HEK293 (cell line): ENCODE data around the gene KLF13.

Experiments used
- CTCF ChIA-PET: fragments of 350-600 bp; formaldehyde crosslinking; extraction: SDS; loops from one replicate; lab custom pipeline; 2021; ENCODE audit warnings: antibody characterized with exemption; lab: Yijun Ruan, JAX
- POLR2A ChIA-PET: fragments of 300-600 bp; formaldehyde crosslinking; extraction: SDS; loops from one replicate; lab custom pipeline; 2020; ENCODE audit warnings: antibody characterized with exemption, inconsistent platforms; lab: Yijun Ruan, JAX
- H3K27ac ChIP-seq: fragments of 200-500 bp; sonication (Bioruptor generic); 2 replicates; pipeline ENCODE4 v1.5.1; 2014; ENCODE audit warnings: low read depth, low read length, control low read depth, inconsistent platforms; ENCODE audit errors: extremely low read depth
- H3K36me3 ChIP-seq, 2 experiments: fragments of 200-500 bp in 1 of 2; sonication (Bioruptor generic) in 1 of 2; 1 replicate in 1 of 2; 2 replicates in 1 of 2; pipeline ENCODE4 v1.5.1; 2014 to 2017; ENCODE audit warnings: inconsistent platforms in 2 of 2, low read length in 2 of 2; ENCODE audit not compliant: control insufficient read depth in 2 of 2, insufficient read depth in 1 of 2
- H3K4me1 ChIP-seq: fragments of 200-500 bp; sonication (Bioruptor generic); 2 replicates; pipeline ENCODE4 v1.5.1; 2014; ENCODE audit warnings: mild to moderate bottlenecking, low read length, inconsistent platforms; ENCODE audit not compliant: control insufficient read depth, insufficient read depth
- H3K4me3 ChIP-seq: 2 replicates; pipeline ENCODE4 v1.5.1; 2011; ENCODE audit warnings: low read depth, mild to moderate bottlenecking, control low read depth, low read length, moderate library complexity
- H3K9me3 ChIP-seq: fragments of 200-500 bp; sonication (Bioruptor generic); 2 replicates; pipeline ENCODE4 v1.5.1; 2014; ENCODE audit warnings: low read depth, low read length, inconsistent platforms; ENCODE audit not compliant: control insufficient read depth, insufficient read depth
- BCL6B ChIP-seq: fragments of 450-650 bp; formaldehyde crosslinking; IDR thresholded peaks from 2 replicates; pipeline ENCODE4 v1.5.1; 2017; ENCODE audit warnings: missing biosample characterization, missing genetic modification characterization
- CTCF ChIP-seq: fragments of 450-650 bp; formaldehyde crosslinking; IDR thresholded peaks from 2 replicates; pipeline ENCODE4 v1.5.1; 2016; ENCODE audit warnings: missing biosample characterization, missing genetic modification characterization
- HOXD13 ChIP-seq: sonication (generic); formaldehyde crosslinking; IDR thresholded peaks from 2 replicates; pipeline ENCODE4 v1.8.0; 2022; ENCODE audit warnings: missing genetic modification reagents, borderline replicate concordance
- KLF10 ChIP-seq: fragments of 450-650 bp; IDR thresholded peaks from 2 replicates; pipeline ENCODE4 v1.5.1; 2018; ENCODE audit warnings: missing biosample characterization, mild to moderate bottlenecking, missing genetic modification characterization
- KLF16 ChIP-seq: fragments of 450-650 bp; formaldehyde crosslinking; IDR thresholded peaks from 2 replicates; pipeline ENCODE4 v1.5.1; 2017; ENCODE audit warnings: missing biosample characterization, missing genetic modification characterization
- KLF17 ChIP-seq: fragments of 450-650 bp; formaldehyde crosslinking; IDR thresholded peaks from 2 replicates; pipeline ENCODE4 v1.5.1; 2016; ENCODE audit warnings: missing biosample characterization, missing genetic modification characterization
- KLF8 ChIP-seq: fragments of 450-650 bp; formaldehyde crosslinking; IDR thresholded peaks from 2 replicates; pipeline ENCODE4 v1.5.1; 2016; ENCODE audit warnings: missing biosample characterization, missing genetic modification characterization
- MZF1 ChIP-seq: fragments of 450-650 bp; formaldehyde crosslinking; IDR thresholded peaks from 2 replicates; pipeline ENCODE4 v1.5.1; 2017; ENCODE audit warnings: missing biosample characterization, missing genetic modification characterization, borderline replicate concordance
- ZBTB10 ChIP-seq: fragments of 450-650 bp; formaldehyde crosslinking; IDR thresholded peaks from 2 replicates; pipeline ENCODE4 v1.5.1; 2016; ENCODE audit warnings: missing biosample characterization, missing genetic modification characterization
- ZBTB20 ChIP-seq: fragments of 450-650 bp; formaldehyde crosslinking; IDR thresholded peaks from 2 replicates; pipeline ENCODE4 v1.5.1; 2016; ENCODE audit warnings: missing biosample characterization, missing genetic modification characterization
- ZIC2 ChIP-seq: fragments of 450-650 bp; formaldehyde crosslinking; IDR thresholded peaks from 2 replicates; pipeline ENCODE4 v1.5.1; 2016; ENCODE audit warnings: missing biosample characterization, missing genetic modification characterization
- ZNF112 ChIP-seq: fragments of 450-650 bp; formaldehyde crosslinking; IDR thresholded peaks from 2 replicates; pipeline ENCODE4 v1.5.0; 2017; ENCODE audit warnings: missing biosample characterization, missing genetic modification characterization
- ZNF169 ChIP-seq: fragments of 450-650 bp; formaldehyde crosslinking; IDR thresholded peaks from 2 replicates; pipeline ENCODE4 v1.5.1; 2016; ENCODE audit warnings: missing biosample characterization, missing genetic modification characterization
- ZNF274 ChIP-seq, 2 experiments: fragments of 200-500 bp in 1 of 2; fragments of 450-650 bp in 1 of 2; sonication (Bioruptor generic) in 1 of 2; formaldehyde crosslinking in 1 of 2; IDR thresholded peaks; 2 replicates each; pipeline versions ENCODE4 v1.5.1 to v1.6.1; 2014 to 2016; ENCODE audit warnings: borderline replicate concordance in 1 of 2, inconsistent platforms in 1 of 2, low read length in 1 of 2, missing biosample characterization in 1 of 2, missing genetic modification characterization in 1 of 2
- ZNF335 ChIP-seq: fragments of 450-650 bp; formaldehyde crosslinking; conservative IDR thresholded peaks from 2 replicates; pipeline ENCODE4 v1.5.1; 2016; ENCODE audit warnings: missing biosample characterization, missing genetic modification characterization
- ZNF37A ChIP-seq: fragments of 450-650 bp; IDR thresholded peaks from 2 replicates; pipeline ENCODE4 v1.5.1; 2018; ENCODE audit warnings: missing biosample characterization, missing genetic modification characterization
- ZNF398 ChIP-seq: fragments of 450-650 bp; formaldehyde crosslinking; IDR thresholded peaks from 2 replicates; pipeline ENCODE4 v1.5.1; 2017; ENCODE audit warnings: missing biosample characterization, missing genetic modification characterization
- ZNF416 ChIP-seq: fragments of 450-650 bp; formaldehyde crosslinking; IDR thresholded peaks from 2 replicates; pipeline ENCODE4 v1.5.1; 2016; ENCODE audit warnings: missing biosample characterization, missing genetic modification characterization
- ZNF423 ChIP-seq: fragments of 450-650 bp; formaldehyde crosslinking; IDR thresholded peaks from 2 replicates; pipeline ENCODE4 v1.5.1; 2016; ENCODE audit warnings: missing biosample characterization, missing genetic modification characterization
- ZNF48 ChIP-seq: fragments of 450-650 bp; formaldehyde crosslinking; IDR thresholded peaks from 2 replicates; pipeline ENCODE4 v1.5.1; 2016; ENCODE audit warnings: missing biosample characterization, missing genetic modification characterization
- ZNF488 ChIP-seq: fragments of 450-650 bp; formaldehyde crosslinking; IDR thresholded peaks from 2 replicates; pipeline ENCODE4 v1.5.1; 2016; ENCODE audit warnings: missing biosample characterization, missing genetic modification characterization
- ZNF510 ChIP-seq: fragments of 450-650 bp; formaldehyde crosslinking; IDR thresholded peaks from 2 replicates; pipeline ENCODE4 v1.5.1; 2018; ENCODE audit warnings: mild to moderate bottlenecking, missing genetic modification characterization, missing biosample characterization; ENCODE audit not compliant: insufficient replicate concordance
- ZNF514 ChIP-seq: fragments of 450-650 bp; formaldehyde crosslinking; IDR thresholded peaks from 2 replicates; pipeline ENCODE4 v1.5.1; 2016; ENCODE audit warnings: missing biosample characterization, missing genetic modification characterization
- ZNF596 ChIP-seq: fragments of 450-650 bp; IDR thresholded peaks from 2 replicates; pipeline ENCODE4 v1.5.0; 2018; ENCODE audit warnings: missing biosample characterization, mild to moderate bottlenecking, missing genetic modification characterization, moderate library complexity
- ZNF76 ChIP-seq: fragments of 450-650 bp; formaldehyde crosslinking; IDR thresholded peaks from 2 replicates; pipeline ENCODE4; 2016; ENCODE audit warnings: low read depth, missing biosample characterization, missing genetic modification characterization, borderline replicate concordance

KLF13 gene

GRCh38 chr15:31325595-31326155, 960 bp upstream of the KLF13 start (continued):
- peak; percentile 83; the same call in 1 of the 2 replicates for TF ChIP-seq ZBTB20 (tag by site-specific recombination)
- TF ChIP-seq ZNF112 (tag by site-specific recombination): no peak
- TF ChIP-seq ZNF596 (tag by site-specific recombination): no peak
- no peak for TF ChIP-seq ZNF48 (tag by site-specific recombination)
- TF ChIP-seq ZNF398: peak; percentile 82
- peak; percentile 9; the same call in 1 of the 2 replicates for TF ChIP-seq KLF8 (tag by site-specific recombination)
- no peak for TF ChIP-seq ZNF76
- TF ChIP-seq ZNF488 (tag by site-specific recombination): no peak
- peak; percentile 53; the same call in 1 of the 2 replicates for TF ChIP-seq KLF17
- TF ChIP-seq ZIC2 (tag by site-specific recombination): peak; percentile 33; the same call in 1 of the 2 replicates
- 0 out of 2 replicates have a peak, but pooled peaks have one; percentile 34 for TF ChIP-seq KLF16 (tag by site-specific recombination)
- peak; percentile 69 for TF ChIP-seq ZNF335 (tag by site-specific recombination)

- Histone ChIP-seq H3K36me3 (no peaks in the 10 kb centered on the region), H3K9me3 (no peaks in the 10 kb centered on the region), H3K27ac (peak overlapping the region; percentile 69; the same call in 1 of the 2 replicates), H3K4me3 (peak overlapping the region; percentile 45), H3K4me1 (no peaks in the 10 kb centered on the region)
- ChIA-PET CTCF (interaction anchor here (0.6 kb wide), 1 partner anchor 49 kb away, joined by 3 read pairs; no protein-coding TSS in a partner anchor), POLR2A (interaction anchor here (0.6 to 1.6 kb wide), 2 partner anchors 65 to 224 kb away, joined by 3 to 4 read pairs; no protein-coding TSS in a partner anchor)
- no peak for TF ChIP-seq MZF1 (tag by site-specific recombination)
- TF ChIP-seq KLF10: no peak
- TF ChIP-seq ZNF416: no peak
- TF ChIP-seq ZNF423 (tag by site-specific recombination): no peak
- no peak for TF ChIP-seq ZNF274 (IDR thresholded peaks at IDR 0.05; ENCODE audit: low read length)
- no peak for TF ChIP-seq ZNF274 (tag by site-specific recombination; IDR thresholded peaks at IDR 0.05; ENCODE audit: borderline replicate concordance)
- TF ChIP-seq BCL6B (tag by site-specific recombination): no peak
- TF ChIP-seq CTCF (tag by site-specific recombination): no peak
- no peak for TF ChIP-seq HOXD13
- TF ChIP-seq ZBTB10 (tag by site-specific recombination): no peak
- TF ChIP-seq ZNF169 (tag by site-specific recombination): no peak
- TF ChIP-seq ZNF514 (tag by site-specific recombination): no peak
- TF ChIP-seq ZNF37A (tag by site-specific recombination): no peak
- no peak for TF ChIP-seq ZNF510 (tag by site-specific recombination)
Observed at GRCh38 chr15:31326875-31327668, 437 bp downstream of the KLF13 start.
